IPS-NIHi11 (cell line): ENCODE data around the gene KLHDC2.
"Not testable (repeated sequence)": the region's sequence is repeated elsewhere in the genome, so short reads cannot be mapped to it uniquely, and the experiment has no call there.

Experiments
- DNase-seq: peaks from one replicate; pipeline ENCODE4 v3.0.0; 2012; ENCODE audit warnings: mixed read lengths, low spot score

The KLHDC2 gene, protein sequence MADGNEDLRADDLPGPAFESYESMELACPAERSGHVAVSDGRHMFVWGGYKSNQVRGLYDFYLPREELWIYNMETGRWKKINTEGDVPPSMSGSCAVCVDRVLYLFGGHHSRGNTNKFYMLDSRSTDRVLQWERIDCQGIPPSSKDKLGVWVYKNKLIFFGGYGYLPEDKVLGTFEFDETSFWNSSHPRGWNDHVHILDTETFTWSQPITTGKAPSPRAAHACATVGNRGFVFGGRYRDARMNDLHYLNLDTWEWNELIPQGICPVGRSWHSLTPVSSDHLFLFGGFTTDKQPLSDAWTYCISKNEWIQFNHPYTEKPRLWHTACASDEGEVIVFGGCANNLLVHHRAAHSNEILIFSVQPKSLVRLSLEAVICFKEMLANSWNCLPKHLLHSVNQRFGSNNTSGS

DNA sequence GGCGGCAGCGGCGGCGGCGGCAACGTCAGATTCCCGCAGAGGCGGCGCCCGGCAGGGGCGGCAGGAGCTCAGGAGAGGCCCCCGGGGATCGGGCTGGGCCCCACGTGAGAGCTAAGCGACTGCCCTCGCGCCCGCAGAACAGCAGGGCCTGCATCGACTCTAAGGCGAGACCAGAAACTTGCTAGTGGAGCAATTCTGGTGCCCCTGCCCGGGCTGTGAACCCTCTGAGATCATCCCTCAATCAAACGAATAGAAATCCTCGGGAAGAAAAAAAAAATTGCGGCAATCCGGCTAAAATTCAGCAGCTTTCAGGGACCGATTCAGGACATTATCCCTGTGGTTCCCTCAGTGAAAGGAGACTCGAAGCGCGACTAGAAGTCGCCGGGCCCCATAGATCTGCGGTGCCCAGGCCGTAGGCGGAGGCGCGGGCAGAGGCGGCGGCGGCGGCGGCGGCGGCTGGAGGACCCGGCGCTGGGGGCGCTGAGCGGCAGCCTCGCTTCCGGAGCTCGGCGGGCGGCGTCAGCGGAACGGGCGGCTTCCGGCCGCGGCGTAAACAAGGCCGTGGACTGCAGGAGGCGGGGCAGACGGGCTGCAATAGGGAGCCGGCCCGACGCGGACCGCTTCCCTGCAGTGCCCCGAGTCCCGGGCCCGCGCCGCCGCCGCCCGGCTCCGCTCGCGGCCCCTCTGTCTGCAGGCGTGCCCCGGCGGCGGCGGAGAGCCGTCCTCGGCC is at the start of gene KLHDC2:
KLHDC2 (plus strand) TSS at position 583 of the 730 bp plus-strand sequence. CDS start 316 bp downstream, outside the sequence.
- peak; percentile 89 for DNase-seq

- DNase-seq, result no peak
Observed at GRCh38 chr14:49720744-49721143, 47.2 kb upstream of the KLHDC2 start.

DNA sequence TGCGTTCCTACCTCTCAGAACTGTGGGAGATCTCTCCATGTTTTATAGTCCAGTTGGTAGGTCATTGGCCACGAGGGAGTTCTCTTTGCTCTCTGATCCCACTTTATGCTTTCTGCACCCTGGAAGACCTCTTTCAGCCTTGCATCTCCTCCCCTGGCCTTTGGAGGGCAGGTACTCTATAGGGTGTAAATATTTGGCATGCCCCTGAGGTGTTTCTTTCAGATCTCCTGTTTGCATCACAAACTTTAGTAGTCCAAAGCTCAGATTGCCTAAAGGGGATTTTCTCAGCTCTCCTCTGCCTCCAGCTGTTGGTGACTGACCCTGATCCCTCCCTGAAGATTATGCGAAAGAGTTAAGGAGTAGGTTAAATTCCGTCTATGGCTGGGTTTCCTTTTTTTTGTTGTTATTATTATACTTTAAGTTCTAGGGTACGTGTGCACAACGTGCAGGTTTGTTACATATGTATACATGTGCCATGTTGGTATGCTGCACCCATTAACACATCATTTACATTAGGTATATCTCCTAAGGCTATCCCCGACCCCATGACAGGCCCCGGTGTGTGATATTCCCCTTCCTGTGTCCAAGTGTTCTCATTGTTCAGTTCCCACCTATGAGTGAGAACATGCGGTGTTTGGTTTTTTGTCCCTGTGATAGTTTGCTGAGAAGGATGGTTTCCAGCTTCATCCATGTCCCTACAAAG is 46.1 kb upstream of the KLHDC2 start:
- DNase-seq, result not testable (repeated sequence)

GRCh38 chr14:49727171-49727570 is 40.8 kb upstream of the KLHDC2 start:
- no peak for DNase-seq

GRCh38 chr14:49732896-49733295 is 35.1 kb upstream of the KLHDC2 start:
- DNase-seq, result no peak

GRCh38 chr14:49733836-49734235 is 34.1 kb upstream of the KLHDC2 start:
- DNase-seq, result no peak

- not testable (repeated sequence) for DNase-seq
Observed at GRCh38 chr14:49735669-49736068, 32.3 kb upstream of the KLHDC2 start.

GRCh38 chr14:49745191-49745590 is 22.8 kb upstream of the KLHDC2 start:
- no peak for DNase-seq

GRCh38 chr14:49746476-49746875 is 21.5 kb upstream of the KLHDC2 start:
- DNase-seq, result not testable (repeated sequence)

GRCh38 chr14:49754570-49755097 is 13.3 kb upstream of the KLHDC2 start:
- no peak for DNase-seq

GRCh38 chr14:49755378-49755777 is 12.6 kb upstream of the KLHDC2 start:
- no peak for DNase-seq

DNA sequence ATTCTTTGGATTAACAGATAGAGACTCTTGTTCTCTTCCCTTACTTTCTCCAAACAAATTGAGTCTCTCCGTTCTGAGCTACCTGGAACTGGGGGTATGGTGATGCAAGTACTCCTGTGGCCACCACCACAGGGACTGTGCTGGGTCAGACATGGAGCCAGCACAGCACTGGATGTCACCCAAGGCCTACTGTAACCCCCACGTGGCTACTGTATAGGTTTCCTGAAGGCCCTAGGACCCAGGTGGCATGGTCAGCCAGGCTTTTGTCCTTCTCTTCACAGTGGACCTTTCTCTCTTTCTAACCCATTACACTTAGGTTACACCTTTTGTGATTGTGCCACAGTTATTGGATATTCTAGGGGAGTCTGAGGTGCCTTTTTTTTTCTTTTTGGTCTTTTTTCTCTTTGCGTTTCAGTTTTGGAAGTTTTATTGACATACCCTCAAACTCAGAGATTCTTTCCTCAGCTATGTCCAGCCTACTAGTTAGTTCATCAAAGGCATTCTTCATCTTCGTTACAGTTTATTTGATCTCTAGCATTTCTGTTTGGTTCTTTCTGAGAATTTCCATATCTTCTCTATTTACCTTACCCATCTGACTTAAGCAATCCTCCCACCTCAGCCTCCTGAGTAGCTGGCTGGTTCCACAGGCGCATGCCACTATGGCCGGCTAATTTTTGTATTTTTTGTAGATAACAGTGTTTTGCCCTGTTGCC is 6.0 kb upstream of the KLHDC2 start:
- DNase-seq, result no peak

DNA sequence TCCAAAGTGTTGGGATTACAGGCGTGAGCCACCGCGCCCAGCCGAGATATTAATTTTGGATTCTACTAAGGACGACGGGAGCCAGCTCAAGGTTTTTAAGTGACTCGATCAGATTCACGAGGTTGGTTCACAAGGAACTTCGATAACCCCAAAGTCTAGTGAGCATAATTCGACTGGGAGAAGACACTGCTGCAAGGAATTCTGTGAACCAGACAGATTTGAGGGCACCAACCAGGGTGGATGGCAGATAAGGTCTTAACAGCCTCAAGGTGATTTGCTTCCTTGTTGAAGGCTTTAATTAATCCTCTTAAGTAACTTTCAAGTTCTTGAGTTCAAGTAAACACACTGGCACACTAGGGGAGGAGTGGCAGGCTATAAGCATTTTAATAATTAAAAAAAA is 1.1 kb upstream of the KLHDC2 start:
- DNase-seq, result peak; percentile 10

GRCh38 chr14:49767270-49767570 is 733 bp upstream of the KLHDC2 start:
- DNase-seq, result no peak

GRCh38 chr14:49768301-49769121 is 558 bp downstream of the KLHDC2 start:
- DNase-seq, result peak; percentile 54

- DNase-seq, result no peak
Observed at GRCh38 chr14:49769171-49769570, 1.2 kb downstream of the KLHDC2 start.

GRCh38 chr14:49769581-49770211 is 1.7 kb downstream of the KLHDC2 start:
- DNase-seq, result no peak

- DNase-seq, result no peak
Observed at GRCh38 chr14:49770212-49770817, 2.4 kb downstream of the KLHDC2 start.

- not testable (repeated sequence) for DNase-seq
Observed at GRCh38 chr14:49771691-49772090, 3.7 kb downstream of the KLHDC2 start.

GRCh38 chr14:49774106-49774505 is 6.2 kb downstream of the KLHDC2 start:
- DNase-seq, result no peak
